Activated gamma-delta T cell treated with Interleukin-2 at 50 U/mL for 16 hours (primary cell): ENCODE data around the gene PLXNA2.

Experiments
- DNase-seq: peaks from one replicate; pipeline ENCODE4 v3.0.0-alpha.2; 2020

The PLXNA2 gene

GRCh38 chr1:208108646-208109330, 135.4 kb downstream of the PLXNA2 start:
- no peak for DNase-seq

DNA sequence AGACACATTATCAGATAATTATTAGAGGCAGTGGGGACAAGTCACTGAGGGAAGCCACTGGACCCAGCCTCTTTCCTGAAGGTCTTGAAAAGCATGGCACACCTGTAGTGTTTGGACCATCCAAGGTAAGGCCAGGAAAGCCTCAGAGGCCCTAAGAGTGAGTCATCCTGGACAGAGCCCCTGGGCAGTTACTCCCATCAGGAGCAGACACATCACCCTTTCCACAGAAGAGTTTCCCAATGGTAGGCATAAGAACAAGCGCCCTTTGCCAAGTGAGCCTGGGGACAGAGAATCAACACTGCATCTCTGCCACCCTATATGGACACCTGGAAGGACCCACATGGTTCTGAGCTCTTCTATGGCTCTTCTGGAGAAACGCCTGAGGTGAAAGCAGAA, 136.0 kb downstream of the PLXNA2 start:
- DNase-seq: no peak

DNA sequence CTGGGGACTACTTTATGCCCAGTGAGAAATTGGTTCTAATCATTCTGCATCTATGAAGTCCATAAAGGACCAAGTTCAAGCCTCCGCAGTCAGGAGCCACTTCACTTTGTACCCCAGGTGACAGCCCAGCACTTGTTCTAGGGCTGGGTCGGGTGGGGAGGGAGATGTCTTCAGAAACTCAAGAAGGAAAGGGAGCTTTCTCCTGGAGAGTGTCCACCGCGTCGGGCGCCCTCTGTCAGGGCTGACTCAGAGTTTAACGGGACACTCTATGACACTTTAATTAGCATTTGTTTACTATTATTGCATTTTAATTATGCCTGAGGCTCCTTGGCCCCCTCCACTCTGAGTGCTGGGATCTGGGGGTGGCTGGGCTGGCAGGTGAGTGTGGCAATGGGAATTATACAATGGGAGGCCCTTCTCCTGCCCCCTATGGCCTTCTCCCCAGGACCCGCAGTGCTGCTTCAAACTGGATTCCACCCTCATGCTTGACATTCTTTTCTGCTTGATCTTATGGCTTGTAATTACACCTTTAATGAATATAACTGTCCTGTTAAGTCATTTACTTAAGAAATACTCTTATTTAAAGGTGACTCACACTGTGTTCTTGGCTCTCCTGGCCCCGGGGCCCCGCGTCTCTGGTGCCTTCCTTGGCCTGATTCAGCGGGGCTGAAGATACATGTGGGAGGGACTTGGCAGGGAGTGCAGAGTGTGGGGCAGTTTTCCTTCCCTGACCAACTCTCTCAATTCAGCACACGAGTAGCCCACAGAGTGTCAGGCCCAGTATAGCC, 136.6 kb downstream of the PLXNA2 start:
- DNase-seq: no peak

DNA sequence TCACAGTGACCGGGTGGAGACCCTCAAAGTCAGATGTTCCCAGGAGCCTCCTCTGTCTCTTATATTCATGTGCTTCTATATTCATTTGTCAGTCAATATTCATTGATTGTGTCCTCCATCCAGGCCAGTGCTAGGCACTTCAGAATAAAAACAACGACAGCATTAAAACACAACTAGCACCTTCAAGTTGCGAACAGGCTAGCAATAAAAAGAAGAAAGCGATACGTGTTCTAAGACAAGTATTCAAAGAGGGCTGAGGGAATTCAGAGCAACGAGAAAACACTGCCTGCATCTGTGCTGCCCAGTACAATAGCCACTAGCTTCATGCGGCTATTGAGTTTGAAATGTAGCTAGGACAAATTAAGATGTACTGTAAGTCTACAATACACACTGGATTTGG, 138.0 kb downstream of the PLXNA2 start:
- DNase-seq: no peak

GRCh38 chr1:208105756-208106155, 138.4 kb downstream of the PLXNA2 start:
- no peak for DNase-seq

GRCh38 chr1:208103597-208104513, 140.3 kb downstream of the PLXNA2 start:
- DNase-seq: no peak

- no peak for DNase-seq
Measured at GRCh38 chr1:208101661-208102431, 142.3 kb downstream of the PLXNA2 start.

- DNase-seq: no peak
Measured at GRCh38 chr1:208100906-208101305, 143.3 kb downstream of the PLXNA2 start.

DNA sequence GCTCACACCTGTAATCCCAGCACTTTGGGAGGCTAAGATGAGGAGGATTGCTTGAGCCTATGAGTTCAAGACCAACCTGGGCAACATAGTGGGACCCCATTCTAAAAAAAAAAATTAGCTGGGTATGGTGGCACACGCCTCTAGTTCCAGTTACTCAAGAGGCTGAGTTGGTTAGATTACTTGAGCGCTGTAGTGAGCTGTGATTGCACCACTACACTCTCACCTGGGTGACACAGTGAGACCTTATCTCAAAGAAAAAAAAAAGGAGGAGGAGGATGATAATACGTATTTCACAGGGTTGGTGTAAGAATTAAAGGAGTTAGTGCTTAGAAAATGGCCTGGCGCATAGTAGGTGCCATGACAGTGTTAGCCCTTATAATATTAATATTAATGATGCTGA, 144.1 kb downstream of the PLXNA2 start:
- DNase-seq: no peak

DNA sequence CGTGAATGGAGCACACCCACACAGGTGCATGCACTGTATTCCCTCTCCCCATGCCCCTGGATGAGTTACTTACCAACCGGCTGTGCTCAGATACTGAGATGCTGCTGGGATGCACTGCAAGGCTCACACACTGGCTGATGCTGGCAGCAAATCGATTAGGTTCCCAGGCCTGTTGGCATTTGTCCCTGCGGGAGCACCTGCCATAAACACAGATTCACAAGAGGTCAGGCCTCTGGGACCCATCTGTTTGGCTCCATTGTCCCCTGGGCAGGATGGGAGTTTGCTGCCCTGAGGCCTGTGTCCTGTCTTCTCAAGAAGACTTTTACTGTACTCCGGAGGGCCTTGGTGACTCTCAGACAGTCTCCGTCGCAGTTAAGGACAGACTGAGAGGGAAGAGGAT, 145.4 kb downstream of the PLXNA2 start:
- no peak for DNase-seq

DNA sequence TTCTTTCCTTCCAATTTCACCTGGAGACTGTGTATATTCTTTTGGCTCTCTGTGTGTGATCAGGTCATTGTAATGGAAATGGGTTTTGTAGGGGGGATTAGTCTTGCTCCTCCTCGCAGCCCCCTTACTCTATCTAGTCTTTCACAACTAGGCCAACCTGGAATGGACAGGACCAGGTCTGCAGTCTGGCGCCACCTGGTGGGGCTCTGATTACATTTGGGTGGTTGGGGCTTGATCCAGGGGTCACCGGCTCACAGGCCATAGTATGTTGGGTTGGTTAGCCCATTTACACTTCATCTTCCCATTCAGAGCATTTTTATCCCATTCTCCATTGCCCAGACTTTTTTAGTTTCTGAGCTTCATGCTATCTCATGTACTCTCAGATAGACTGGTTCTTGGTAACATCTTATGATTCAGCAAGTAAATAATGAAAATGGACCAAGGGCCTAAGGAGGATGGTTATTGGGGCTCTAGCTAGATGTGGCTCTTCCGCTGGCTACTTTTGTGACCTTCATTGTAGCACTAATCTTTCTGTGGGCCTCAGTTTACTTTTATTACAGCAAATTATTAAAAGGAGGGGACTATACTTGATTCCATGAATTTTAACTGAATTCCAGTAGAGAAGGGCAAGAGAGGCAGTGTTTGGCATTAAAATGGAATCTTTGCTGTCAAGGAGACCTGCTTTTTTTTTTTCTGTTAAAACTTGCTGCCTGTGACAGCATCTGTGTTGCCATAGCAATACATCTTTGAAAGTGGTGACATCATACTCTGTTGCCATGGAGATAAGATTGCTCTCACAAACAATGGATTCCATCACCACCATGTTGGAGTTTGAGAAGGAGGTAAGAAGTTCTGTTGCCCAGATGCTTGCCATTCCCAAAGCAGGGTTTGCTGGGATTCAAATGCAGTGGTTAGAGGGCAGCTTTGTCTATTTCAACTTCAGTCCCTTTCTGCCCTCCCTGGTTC, 150.1 kb downstream of the PLXNA2 start:
- peak; percentile 47 for DNase-seq

- DNase-seq: no peak
Measured at GRCh38 chr1:208093046-208093445, 151.1 kb downstream of the PLXNA2 start.

DNA sequence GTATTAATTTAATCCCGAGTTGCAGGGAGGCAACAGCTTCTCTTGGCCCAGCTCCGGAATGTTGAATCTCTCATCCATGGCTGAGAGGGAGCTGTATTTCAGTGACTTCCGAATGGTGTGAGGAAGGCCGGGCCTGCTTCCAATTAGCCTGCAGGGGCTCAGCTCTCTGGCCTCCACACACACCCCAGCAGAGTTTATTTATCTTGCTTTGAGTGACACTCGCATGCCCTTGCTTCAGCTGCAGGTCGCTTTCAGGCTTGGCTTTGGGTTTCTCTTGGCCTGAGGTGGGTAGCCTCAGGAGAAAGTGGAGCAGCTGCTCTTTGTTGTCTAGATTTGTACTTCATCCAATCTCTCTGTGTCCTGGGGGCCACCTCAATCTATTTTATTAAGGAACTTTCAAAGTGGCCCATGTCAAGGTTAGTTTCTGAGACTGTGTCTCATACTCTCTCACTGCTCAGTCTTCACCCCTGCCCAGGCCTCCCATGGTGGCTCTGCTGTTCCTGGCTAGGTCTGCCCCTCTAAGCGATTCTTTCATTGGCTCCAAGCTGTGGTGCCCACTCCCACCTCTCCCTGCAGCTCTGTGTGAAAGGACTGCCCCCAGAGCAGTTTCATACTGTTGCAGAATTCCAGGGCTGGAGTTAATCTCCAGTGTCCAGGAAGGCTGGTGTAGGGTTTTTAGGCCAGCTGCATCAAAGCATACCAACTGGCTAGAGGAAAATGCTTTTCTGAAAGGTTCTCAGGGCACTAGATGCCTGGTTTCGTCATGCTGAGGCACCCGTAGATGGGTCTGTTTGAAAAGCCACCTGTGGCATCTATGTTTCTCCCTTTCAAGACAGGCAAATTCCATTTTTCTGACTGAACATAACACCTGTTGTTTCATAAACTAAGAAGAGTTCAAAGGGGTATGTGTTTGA, 153.5 kb downstream of the PLXNA2 start:
- DNase-seq: no peak

- DNase-seq: no peak
Measured at GRCh38 chr1:208089761-208090370, 154.3 kb downstream of the PLXNA2 start.

DNA sequence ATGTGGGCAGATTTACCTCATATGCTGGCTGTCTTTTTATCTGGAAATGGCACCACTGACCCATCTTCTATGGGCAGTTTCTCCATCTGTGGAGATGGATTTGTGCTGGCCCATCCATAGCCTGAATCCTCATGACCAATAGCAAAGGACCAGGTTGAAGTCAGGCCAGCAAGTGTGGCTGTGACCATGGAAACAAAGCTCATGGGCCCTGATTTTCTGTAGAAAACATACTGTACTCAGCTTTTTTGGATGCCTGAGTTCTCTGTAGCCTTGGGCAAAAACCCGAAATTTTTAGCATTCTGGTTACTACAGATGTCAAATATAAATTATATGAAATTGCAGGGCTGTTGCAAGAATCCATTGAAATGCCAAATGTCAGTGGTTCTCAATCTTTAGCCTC, 155.0 kb downstream of the PLXNA2 start:
- no peak for DNase-seq

DNA sequence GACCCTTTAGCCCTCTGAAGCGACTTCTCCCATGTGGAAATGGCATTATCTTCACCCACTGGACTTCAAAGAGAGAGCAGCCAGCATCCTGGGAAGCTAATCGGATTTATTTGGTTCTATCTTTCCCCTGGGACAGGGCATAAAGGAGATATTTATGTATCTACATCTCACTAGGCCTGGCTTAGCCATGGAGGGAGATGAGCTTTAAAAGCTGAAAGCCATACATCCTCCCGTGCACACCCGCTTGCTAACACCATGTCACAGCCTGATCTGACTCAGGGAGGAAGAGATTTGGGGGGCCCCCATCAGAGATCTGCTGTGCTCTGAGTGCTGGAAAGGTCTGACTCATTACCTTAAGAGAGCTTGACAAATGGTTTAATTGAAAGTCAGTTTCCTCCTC, 155.9 kb downstream of the PLXNA2 start:
- no peak for DNase-seq

DNA sequence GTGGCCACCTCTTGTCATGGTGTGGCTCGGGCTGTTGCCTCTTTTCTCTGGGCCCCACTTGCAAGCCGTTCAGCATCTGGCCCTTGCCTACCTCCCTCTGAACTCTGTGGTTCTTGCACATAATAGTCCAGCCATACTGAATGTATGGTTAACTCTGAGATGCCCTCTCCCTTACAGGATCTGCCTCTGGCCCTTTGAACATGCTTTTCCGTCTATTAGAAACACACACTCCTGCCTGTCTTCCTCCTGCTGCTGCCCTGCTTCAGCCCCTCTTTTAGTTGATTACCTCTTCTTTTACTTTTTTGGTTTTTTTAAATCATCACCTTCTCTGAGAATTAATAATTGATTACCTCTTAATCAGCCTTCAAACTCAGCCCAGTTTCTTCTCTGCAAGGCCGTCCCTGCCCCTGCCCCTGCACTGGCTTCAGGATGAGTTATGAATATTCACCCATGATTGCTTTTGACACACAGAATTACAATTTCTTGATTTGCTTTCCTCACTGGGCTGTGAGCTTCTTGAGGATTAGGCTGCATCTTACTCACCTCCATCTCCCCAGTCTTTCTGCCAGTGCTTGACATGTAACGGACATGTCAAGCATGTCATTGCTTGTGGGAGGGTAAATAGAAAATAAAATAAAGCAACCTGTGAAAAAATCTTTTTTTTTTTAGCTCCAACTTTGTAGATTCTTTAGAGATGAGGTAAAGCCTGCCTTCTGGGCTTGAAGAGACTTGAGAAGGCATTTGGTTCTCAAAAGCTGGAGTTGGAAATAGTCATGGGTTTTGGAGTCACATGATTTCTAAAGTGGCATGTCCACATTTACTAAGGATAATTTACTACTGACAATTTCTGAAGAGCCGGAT, 158.3 kb downstream of the PLXNA2 start:
- no peak for DNase-seq

- no peak for DNase-seq
Measured at GRCh38 chr1:208084764-208085163, 159.4 kb downstream of the PLXNA2 start.

DNA sequence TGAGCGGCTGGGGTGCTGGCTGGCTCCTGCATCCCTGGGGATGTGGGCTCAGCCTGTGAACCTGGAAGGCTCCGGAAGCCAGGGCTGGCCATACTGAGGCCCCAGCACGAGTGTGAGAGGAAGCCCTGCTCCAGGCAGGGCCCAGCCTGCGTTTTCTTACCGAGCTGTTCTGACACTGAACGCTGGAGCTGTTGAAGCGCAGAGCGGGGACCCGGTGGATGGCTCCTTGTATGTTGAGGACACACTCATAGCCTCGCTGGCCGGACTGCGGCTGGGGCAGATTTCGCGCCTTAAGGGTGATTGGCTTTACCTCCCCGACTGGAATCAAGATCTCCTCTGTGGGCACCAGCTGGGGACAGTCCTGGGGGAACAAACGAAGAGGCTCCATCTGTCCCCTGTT, 160.0 kb downstream of the PLXNA2 start:
- DNase-seq: no peak
